DMS114 treated with DMSO at 0.1 percent for 48 hours (cell line): ENCODE data around the gene NTN1.

Experiments
- DNase-seq: peaks from one replicate; lab custom pipeline; 2025; ENCODE audit not compliant: unreplicated experiment; lab: John Stamatoyannopoulos, UW

Gene NTN1

GRCh38 chr17:9120471-9120870 lies 99.2 kb downstream of the NTN1 start:
- DNase-seq: no peak

DNA sequence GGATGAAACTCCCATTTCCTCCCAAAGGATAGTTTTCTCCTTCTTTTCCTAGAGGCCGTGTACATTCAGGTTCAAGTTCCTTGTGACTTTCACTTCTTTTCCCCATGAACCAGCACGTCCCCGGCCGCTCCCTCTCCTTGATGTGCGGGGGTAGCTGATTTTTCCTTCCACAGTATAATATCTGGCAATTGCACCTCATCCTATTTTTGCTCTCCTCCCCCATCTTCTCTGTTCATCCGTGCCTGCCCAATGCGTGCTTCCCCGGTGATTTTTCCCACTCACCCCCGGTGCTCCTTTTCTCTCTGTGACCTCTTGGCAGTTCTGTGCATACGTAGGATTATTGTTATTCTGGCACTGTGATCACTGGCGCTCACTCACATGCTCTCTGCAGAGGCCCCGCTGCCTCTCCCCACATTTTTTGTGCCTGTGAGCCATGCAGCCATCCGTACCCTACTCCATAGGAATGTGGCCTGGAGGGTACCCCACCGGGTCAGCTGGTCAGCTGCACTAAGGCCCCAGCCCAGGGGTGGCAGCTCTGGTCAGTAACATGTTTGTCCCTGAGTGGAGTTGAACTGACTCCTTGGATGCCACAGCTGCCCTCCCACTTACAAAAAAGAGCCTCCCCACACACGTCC lies 100.0 kb downstream of the NTN1 start:
- DNase-seq: no peak

DNA sequence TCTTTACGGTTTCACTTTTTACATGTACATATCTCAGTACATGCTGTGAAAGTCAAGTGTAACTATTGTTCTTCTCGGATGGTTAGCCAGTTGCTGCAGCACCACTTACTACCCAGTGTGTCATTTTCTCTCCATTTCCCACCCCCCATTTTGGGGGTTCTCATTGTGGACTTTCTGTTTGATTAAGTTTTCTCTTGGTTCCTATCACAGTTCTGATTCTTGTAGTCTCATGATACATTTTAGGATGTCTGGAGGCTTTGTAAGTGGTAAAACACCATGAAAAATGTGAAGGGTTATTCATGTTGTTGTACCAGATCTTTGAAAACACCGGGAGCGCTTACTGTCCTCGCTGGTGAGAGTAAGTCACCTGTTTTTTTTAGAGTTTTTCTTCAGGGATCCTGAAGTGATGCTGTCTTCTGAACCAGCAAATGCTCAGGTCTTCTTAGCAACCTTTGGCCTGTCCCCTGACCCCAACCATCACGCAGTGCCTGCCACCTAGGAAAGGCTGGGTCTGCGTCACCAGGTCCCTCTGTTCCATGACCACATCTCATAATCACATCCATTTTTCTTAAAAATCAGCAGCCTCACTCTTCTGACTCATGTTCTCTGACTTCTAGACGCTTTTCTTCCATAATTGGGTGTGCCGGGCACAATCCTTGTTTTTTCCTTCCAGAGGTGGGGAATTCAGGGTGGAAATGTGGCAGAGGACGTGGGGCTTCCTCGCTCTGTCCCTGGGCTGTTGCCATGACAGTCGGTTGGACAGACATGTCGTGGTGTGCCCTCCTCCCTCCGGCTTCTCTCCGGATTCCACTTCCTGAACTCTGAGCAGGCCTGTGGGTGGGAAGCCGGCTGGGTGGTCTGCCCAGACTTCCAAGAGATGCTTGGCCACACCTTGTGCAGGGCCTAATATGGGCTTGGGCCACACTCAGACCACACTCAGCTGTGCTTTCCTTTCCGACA lies 102.6 kb downstream of the NTN1 start:
- no peak for DNase-seq

DNA sequence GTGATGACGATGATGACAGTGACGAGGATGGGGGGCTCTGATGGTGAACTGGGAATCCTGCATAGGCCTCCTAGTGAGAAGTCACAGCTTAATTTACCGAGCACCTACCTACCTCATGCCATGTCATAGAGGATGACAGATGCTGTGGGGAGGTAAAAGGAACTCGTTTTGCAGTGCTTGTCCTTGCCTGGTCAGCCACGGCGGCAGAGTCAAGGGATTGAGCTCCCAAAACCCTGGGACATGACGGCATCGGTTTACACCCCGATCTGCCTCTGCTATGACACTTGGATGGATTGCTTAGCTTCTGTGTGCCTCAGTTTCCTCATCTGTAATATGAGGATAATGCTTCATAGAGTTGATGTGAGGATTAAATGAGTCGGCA lies 103.2 kb downstream of the NTN1 start:
- no peak for DNase-seq

- DNase-seq: no peak
Observed at GRCh38 chr17:9125722-9126121, 104.4 kb downstream of the NTN1 start.

- no peak for DNase-seq
Observed at GRCh38 chr17:9127340-9127739, 106.0 kb downstream of the NTN1 start.

DNA sequence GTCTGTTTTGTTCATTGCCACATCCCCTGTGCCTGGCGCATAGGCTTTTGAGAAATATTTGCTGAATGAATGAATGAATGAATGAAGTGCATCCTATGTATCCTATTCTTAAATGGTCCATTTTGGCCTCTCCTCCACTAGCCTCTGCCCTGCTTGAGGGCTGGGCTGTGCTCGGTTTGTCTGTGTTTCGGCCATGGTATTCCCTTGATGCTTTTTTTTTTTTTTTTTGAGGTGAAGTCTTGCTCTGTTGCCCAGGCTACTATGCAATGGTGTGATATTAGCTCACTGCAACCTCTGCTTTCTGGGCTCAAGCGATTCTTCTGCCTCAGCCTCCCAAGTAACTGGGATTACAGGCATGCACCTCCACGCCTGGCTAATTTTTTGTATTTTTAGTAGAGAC lies 110.1 kb downstream of the NTN1 start:
- no peak for DNase-seq

- no peak for DNase-seq
Observed at GRCh38 chr17:9132291-9132690, 111.0 kb downstream of the NTN1 start.

DNA sequence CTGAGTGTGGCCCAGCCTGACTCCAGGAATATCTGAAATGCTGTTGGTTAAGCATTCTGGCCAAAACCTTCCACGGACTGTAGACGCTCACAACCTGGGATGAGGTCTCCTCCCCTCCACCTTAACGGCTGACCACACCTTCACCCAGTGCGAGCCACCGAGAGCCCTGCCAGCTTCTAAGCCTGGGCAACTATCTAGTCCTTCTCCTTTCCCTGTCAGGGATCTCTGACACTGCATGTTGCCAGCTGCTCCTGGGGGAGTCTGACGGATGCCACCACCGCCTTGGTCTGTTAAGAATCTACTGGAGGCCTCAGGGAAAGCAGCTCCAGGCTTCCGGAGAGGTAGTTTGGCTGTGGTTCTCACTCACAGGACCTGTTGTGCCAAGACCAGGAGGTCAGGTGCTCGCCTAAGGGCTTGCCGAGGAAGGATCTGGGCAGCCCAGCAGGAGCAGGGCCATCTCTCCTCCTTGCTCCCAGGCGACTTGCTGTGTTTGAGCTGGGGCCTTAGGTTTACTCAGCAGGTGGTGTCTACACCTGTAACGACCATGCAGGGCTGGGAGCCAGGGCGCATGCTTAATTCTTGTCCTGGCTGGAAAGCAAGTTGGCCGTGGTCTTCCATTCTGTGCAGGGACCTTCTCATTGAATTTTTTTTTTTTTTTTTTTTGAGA lies 111.8 kb downstream of the NTN1 start:
- DNase-seq: no peak

- DNase-seq: no peak
Observed at GRCh38 chr17:9138161-9138717, 116.9 kb downstream of the NTN1 start.

GRCh38 chr17:9139695-9140094 lies 118.4 kb downstream of the NTN1 start:
- DNase-seq: no peak

DNA sequence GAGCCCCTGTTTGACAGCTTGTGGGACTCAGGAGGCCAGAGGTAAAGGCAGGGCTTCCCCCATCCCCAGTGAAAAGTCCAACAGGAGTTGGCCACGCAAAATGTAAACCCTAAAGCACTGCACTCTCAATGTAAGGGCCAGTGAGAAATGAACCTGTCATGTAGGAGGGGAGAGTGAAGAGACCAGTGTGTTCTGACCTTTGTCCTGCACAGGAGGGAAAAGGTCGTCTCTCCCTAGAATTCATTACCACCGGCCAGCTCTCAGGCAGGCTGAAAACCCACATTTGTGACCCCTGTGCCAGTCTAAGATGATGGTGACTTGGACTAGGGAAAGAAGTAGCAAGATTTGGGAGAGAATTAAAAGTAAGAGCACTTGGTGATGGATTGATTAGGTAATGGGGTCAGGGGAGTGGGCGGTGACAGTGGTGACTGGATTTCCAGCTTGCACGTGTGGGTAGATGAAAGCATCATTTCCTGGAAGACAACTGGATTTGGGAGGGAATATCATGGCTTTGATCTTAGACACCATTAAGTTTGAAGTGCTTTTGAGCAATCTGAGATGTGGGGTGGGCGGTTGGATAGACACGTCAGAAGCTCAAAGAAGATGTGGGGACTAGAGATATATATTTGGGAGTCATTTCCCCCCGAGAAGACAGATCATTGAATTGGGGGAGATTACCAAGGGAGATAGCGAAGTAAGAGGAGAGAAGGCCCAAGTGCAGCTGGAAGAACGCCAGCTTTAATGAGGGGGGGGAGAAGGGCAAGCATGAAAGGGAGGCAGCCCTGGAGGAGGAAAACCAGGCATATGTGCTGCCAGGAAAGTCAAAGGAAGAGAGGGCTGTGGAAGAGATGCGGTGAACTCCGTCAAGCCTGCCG lies 119.5 kb downstream of the NTN1 start:
- DNase-seq: no peak

- DNase-seq: no peak
Observed at GRCh38 chr17:9141425-9141753, 120.1 kb downstream of the NTN1 start.

DNA sequence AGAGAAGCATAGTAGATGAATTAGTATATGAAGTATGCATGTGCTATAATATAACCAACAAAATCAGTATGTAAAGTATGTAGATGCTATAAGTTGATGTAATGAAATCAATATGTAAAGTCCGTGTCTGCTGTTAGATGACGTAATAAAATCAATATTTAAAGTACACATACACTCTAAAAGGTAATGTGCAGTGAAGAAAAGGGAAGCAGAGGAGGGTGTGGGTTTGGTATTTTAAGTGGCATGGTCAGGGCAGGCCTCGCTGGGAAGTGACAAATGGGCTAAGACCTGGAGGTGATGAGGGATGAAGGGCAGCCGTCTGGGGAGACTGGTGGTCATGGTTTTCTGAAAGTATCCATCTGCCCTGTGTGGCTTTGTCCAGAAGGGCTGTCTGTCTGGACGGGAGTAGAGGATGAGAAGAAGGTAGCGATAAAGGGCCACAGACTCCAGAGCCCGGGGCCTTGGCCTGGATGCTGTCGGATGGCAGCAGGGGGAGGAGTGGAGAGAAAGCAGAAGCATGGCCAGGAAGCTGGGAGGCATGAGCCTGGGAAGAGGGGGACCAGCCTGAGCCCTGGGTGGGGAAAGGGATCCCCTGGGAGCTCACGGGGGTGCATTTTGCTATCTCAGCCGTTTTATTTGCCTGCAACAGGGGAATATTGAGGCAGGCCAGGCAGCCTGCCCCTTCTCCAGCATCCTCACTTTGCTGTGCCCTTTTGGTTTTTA lies 121.6 kb downstream of the NTN1 start:
- no peak for DNase-seq

GRCh38 chr17:9144502-9145249 lies 123.4 kb downstream of the NTN1 start:
- no peak for DNase-seq

GRCh38 chr17:9146064-9146463 lies 124.8 kb downstream of the NTN1 start:
- DNase-seq: no peak

- DNase-seq: no peak
Observed at GRCh38 chr17:9148905-9149525, 127.7 kb downstream of the NTN1 start.

DNA sequence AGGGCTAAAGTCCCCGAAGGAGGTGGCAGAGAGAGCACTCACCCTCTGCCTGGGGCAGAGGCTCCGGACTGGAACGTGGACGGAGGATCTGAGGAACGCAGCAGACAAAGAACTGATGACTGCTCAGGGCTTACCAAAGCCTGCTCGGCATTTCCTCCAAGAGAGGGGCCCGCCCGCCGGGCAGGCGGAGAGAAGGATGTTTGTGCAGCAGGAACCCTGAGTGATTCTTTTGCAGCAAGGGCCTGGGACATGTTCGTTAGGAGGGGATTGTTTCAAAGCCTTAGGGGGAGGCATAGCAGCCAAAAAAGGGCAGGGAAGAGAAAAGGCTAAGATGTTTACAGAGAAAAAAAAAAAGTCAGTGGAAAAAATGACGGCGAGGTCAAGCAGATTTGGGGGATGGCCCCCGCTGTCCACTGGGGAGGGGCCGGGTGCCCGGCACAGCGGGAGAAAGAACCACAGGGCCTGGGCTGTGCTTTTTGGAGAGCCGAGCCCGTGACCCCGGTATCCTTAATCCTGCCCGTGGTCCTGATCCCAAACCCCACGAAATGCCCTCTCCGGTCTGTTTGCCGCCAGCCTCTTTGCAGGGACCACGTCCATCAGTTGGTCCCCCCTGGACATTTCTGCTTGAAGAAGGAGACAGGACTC lies 129.3 kb downstream of the NTN1 start:
- no peak for DNase-seq
